ENCODE measurements around the gene SELE.

SELE gene, protein sequence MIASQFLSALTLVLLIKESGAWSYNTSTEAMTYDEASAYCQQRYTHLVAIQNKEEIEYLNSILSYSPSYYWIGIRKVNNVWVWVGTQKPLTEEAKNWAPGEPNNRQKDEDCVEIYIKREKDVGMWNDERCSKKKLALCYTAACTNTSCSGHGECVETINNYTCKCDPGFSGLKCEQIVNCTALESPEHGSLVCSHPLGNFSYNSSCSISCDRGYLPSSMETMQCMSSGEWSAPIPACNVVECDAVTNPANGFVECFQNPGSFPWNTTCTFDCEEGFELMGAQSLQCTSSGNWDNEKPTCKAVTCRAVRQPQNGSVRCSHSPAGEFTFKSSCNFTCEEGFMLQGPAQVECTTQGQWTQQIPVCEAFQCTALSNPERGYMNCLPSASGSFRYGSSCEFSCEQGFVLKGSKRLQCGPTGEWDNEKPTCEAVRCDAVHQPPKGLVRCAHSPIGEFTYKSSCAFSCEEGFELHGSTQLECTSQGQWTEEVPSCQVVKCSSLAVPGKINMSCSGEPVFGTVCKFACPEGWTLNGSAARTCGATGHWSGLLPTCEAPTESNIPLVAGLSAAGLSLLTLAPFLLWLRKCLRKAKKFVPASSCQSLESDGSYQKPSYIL

GRCh38 chr1:169733924-169734323 is at the start of gene SELE:
Gene SELE (minus strand): TSS chr1:169734079. CDS start chr1:169733612, 467 bp downstream.
- DNase-seq (ENCODE audit: extremely low read depth in 1 of 2, low read depth in 1 of 2), result no peak

GRCh38 chr1:169782596-169782995 is 48.7 kb upstream of the SELE start:
- no peak for DNase-seq (ENCODE audit: extremely low read depth in 1 of 2, low read depth in 1 of 2)

- no peak for DNase-seq (ENCODE audit: extremely low read depth in 1 of 2, low read depth in 1 of 2)
Observed at GRCh38 chr1:169779970-169780369, 46.1 kb upstream of the SELE start.

GRCh38 chr1:169779150-169779549 is 45.3 kb upstream of the SELE start:
- no peak for DNase-seq (ENCODE audit: extremely low read depth in 1 of 2, low read depth in 1 of 2)

DNA sequence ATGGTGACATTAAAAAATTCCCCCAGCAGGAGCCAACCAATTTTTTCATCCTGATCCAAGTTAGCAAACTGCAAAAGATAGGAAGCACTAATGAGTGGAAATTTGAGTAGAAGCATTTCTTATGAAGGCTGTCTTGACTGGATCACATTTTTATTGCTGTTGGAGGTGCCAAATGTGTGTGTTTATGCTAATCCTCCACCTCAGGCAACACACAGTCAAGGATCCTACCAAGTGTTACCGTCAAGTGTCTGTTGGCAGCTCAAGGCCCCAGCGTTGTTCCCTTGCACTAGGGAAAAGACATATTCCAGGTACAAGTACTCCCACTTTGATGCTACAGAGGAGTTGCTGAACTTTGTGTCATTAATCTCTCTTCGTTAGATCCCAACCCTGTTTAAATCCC is 42.6 kb upstream of the SELE start:
- DNase-seq (ENCODE audit: extremely low read depth in 1 of 2, low read depth in 1 of 2), result no peak

GRCh38 chr1:169768161-169768560 is 34.3 kb upstream of the SELE start:
- no peak for DNase-seq (ENCODE audit: extremely low read depth in 1 of 2, low read depth in 1 of 2)

GRCh38 chr1:169765580-169766331 is 31.9 kb upstream of the SELE start:
- DNase-seq (ENCODE audit: extremely low read depth in 1 of 2, low read depth in 1 of 2), result no peak

DNA sequence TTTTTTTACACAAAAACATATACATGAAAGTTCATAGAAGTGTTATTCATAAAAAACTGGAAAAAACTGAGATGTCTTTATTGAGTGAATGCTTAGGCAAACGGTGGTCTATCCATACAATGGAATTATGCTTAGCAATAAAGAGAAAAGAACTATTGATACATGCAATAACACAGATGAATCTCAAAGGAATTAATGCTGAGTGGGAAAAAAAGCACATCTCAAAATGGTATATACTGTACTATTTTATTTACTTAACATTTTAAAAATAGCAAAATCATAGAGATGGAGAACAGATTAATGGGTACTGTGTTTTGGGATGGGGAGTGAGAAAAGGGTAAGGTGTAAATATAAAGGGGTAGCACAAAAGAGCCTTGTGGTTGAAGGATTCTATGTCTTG is 31.0 kb upstream of the SELE start:
- no peak for DNase-seq (ENCODE audit: extremely low read depth in 1 of 2, low read depth in 1 of 2)

DNA sequence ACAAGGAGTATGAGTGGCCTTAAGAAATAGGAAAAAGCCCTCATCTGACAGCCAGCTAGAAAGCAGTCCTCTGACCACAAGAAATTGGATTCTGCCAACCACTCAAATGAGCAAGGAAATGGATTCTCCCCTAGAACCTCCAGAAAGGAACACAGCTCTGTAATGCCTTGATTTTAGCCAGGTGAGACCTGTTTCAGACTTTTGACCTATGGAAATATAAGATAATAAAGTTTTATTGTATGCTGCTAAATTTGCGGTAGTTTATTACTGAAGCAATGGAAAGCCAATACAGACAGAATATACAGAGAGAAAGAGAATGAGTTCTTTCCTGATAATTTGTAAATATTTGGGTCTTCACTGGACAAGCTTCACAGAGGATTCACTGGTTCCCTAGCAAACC is 28.8 kb upstream of the SELE start:
- no peak for DNase-seq (ENCODE audit: extremely low read depth in 1 of 2, low read depth in 1 of 2)

GRCh38 chr1:169759038-169759437 is 25.2 kb upstream of the SELE start:
- no peak for DNase-seq (ENCODE audit: extremely low read depth in 1 of 2, low read depth in 1 of 2)

DNA sequence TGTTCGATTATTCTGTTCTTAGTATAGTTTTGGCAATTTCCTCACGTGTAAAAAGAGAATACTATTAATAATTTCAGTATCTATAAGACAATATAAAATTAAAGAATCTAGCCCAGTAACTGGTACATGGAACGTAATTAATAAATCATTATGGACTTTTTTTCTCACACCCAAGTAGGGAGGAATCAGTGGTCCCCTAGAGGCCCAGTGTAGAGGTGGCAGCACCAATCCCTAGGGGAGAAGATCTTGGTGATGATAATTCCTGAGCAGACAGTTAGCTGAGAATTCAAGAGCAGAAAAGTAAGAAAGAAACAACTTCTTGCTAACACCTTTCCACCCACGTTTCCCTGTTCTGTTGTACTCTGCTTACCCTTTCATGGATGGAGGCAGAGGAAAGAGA is 19.7 kb upstream of the SELE start:
- no peak for DNase-seq (ENCODE audit: extremely low read depth in 1 of 2, low read depth in 1 of 2)

DNA sequence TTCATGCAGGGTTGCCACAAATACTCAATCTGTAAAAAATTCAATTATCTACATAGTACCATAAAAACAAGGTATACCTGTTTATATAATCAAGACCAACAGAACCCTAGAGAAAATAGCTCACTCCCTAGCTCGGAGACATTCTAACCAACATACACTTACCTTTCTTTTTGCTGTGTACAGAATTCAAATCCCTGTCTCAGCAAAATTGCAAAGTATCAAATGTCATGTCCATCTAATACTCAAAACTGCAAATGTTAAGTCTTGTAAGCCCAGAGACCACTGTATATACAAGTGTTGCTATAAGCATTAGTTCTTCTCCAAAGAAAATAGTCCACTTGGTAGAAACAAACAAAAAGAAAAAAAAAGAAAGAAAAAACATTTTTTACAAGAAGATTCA is 16.2 kb upstream of the SELE start:
- no peak for DNase-seq (ENCODE audit: extremely low read depth in 1 of 2, low read depth in 1 of 2)

DNA sequence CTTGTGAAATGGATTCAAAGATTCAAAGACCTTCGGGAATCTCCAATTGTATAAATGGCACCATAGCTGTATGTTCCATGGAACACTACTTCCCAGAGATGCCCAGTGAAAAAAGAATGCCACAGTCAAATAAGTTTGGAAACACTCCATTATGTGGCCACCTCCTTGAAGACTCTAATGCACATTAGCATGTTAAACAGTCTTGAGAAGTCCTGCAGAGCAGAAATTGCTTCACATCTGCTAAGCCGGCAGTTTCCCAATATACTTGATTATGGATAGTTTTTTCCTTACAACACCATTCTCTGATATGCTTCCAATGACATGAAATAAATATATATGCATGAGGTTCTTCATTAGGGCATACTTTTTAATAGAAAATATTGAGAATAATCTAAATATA is 12.7 kb upstream of the SELE start:
- DNase-seq (ENCODE audit: extremely low read depth in 1 of 2, low read depth in 1 of 2), result no peak

- DNase-seq (ENCODE audit: extremely low read depth in 1 of 2, low read depth in 1 of 2), result no peak
Observed at GRCh38 chr1:169745015-169745861, 11.4 kb upstream of the SELE start.

DNA sequence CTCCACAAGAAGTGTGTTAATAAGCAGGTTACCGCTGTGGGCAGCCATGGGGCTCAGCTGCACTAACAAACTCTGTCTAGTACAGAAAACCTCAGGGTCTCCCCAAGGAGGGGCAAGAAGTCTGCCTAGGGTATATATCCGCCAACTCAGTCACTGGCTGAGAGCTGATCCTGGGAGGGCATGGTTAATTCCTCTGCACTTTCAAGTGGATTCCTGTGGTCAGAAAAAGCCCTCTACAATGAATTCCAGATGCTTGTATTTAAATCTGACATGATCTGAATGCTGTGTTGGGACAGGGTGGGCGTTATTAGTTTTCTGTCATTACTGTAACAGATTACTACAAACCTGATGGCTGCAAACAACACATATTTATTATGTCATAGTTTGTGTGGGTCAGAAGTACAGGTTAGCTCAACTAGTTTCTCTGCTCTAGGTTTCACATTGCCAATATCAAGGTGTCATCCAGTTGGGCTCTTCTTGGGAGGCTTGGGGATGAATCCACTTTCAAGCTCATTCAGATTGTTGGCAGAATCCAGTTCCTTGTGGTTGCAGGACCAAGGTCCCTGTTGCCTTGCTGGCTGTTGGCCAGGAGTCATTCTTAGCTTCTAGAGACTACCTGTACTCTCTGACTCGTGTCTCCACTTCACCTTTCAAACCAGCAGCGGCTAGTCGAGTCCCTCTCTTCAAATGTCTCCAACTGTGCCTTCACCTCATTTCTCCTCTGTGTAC is 8.0 kb upstream of the SELE start:
- no peak for DNase-seq (ENCODE audit: extremely low read depth in 1 of 2, low read depth in 1 of 2)

GRCh38 chr1:169739980-169740379 is 6.1 kb upstream of the SELE start:
- no peak for DNase-seq (ENCODE audit: extremely low read depth in 1 of 2, low read depth in 1 of 2)

- no peak for DNase-seq (ENCODE audit: extremely low read depth in 1 of 2, low read depth in 1 of 2)
Observed at GRCh38 chr1:169731446-169731845, 2.4 kb downstream of the SELE start.

DNA sequence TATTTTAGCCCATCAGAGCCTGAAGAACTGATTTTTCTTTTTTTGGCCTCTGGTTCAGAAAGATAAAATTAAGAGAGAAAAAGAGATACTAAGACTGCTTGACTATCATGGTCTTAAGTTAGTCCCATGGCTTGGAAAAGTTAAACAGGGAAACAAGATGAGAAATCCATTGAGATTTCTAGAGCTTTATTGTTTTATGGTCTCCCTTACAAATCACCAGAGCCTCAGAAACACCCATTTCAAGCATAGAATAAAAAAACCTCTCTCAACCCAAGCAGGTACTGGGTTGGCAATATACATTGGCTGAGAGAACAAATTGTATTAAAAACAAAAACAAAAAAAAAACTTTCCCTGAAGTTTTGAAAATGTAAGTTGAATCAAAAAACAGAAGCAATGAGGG is 3.9 kb downstream of the SELE start:
- no peak for DNase-seq (ENCODE audit: extremely low read depth in 1 of 2, low read depth in 1 of 2)

DNA sequence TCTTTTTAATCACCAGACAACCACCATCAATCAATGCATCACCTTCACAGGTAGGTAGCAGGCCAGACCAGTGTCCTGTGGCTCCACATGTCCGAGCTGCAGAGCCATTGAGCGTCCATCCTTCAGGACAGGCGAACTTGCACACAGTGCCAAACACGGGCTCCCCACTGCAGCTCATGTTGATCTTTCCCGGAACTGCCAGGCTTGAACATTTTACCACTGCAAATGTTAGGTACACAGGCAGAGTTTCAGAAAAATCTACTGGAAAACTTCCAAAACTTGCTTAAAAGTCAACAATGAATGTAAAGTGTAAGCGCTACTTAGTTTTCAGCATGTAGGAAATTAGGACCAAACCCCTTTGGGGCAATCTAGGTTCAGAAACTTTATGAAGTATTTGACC is 6.6 kb downstream of the SELE start:
- no peak for DNase-seq (ENCODE audit: extremely low read depth in 1 of 2, low read depth in 1 of 2)

GRCh38 chr1:169726851-169727250 is 7.0 kb downstream of the SELE start:
- DNase-seq (ENCODE audit: extremely low read depth in 1 of 2, low read depth in 1 of 2), result no peak
